H1 (cell line): ENCODE data around the gene CA5A. TPM values are rescaled to one million over a fixed set of nuclear protein-coding genes. Genes with fewer than 3 reads are reported as not detected.

Source experiments
- CTCF ChIA-PET: fragments of 300-600 bp; sonication (Branson Sonifier 250); formaldehyde crosslinking; loops from one replicate; lab custom pipeline; 2021; ENCODE audit not compliant: partially characterized antibody; lab: Charles Lee
- POLR2A ChIA-PET: fragments of 300-600 bp; sonication (Branson Sonifier 250); formaldehyde crosslinking; loops from one replicate; lab custom pipeline; 2021; ENCODE audit warnings: inconsistent platforms; ENCODE audit not compliant: partially characterized antibody; lab: Charles Lee
- DNase-seq, 2 experiments: peaks; one replicate each; pipeline versions ENCODE4 v3.0.0 to v3.0.0-alpha.2; 2010 to 2022; ENCODE audit warnings: low spot score in 2 of 2, low read depth in 1 of 2, mixed read lengths in 1 of 2
- FAIRE-seq: peaks from 2 replicates; lab custom pipeline; 2011; peaks lifted over from hg19 to GRCh38; lab: Jason Lieb, UNC
- H2AFZ ChIP-seq: 2 replicates; pipeline ENCODE4 v1.8.1; 2012; ENCODE audit warnings: low read length, inconsistent platforms
- H2AK5ac ChIP-seq: 2 replicates; pipeline ENCODE4 v1.6.1; 2013; ENCODE audit warnings: low read depth, low read length
- H2BK120ac ChIP-seq: replicated peaks from 2 replicates; pipeline ENCODE3; 2013; ENCODE audit warnings: low read depth, low read length, inconsistent platforms
- H2BK12ac ChIP-seq: 2 replicates; pipeline ENCODE4 v1.6.1; 2013; ENCODE audit warnings: low read depth, low read length
- H2BK15ac ChIP-seq: 2 replicates; pipeline ENCODE4 v1.6.1; 2013; ENCODE audit warnings: low read length
- H2BK20ac ChIP-seq: 2 replicates; pipeline ENCODE4 v1.6.1; 2013; ENCODE audit warnings: low read length
- H2BK5ac ChIP-seq: 2 replicates; pipeline ENCODE4 v1.6.1; 2013; ENCODE audit warnings: low read depth, low read length
- H3K14ac ChIP-seq: 2 replicates; pipeline ENCODE4 v1.6.1; 2013; ENCODE audit warnings: inconsistent platforms; ENCODE audit not compliant: insufficient read length
- H3K18ac ChIP-seq: 2 replicates; pipeline ENCODE4 v1.6.1; 2013; ENCODE audit warnings: low read length; ENCODE audit errors: extremely low read depth
- H3K23ac ChIP-seq: 2 replicates; pipeline ENCODE4 v1.6.1; 2013; ENCODE audit warnings: inconsistent platforms; ENCODE audit not compliant: insufficient read length
- H3K23me2 ChIP-seq: 2 replicates; pipeline ENCODE4 v1.6.1; 2013; ENCODE audit warnings: low read depth, low read length
- H3K27ac ChIP-seq: 2 replicates; pipeline ENCODE4 v1.6.1; 2011; ENCODE audit warnings: low read depth, low read length, inconsistent platforms
- H3K27me3 ChIP-seq, 4 experiments: replicated peaks in 1 of 4; 1 replicate in 1 of 4; 2 replicates in 3 of 4; pipeline versions ENCODE4 v1.6.1 to v1.8.1; 2011 to 2013; ENCODE audit warnings: low read length in 3 of 4, mild to moderate bottlenecking in 3 of 4, inconsistent platforms in 2 of 4, mixed read lengths in 2 of 4, moderate library complexity in 1 of 4; ENCODE audit not compliant: control insufficient read depth in 3 of 4, insufficient read depth in 3 of 4; ENCODE audit errors: extremely low read depth in 1 of 4
- H3K36me3 ChIP-seq, 4 experiments: 2 replicates each; pipeline versions ENCODE4 v1.6.1 to v1.8.1; 2011 to 2013; ENCODE audit warnings: mild to moderate bottlenecking in 4 of 4, low read length in 3 of 4, moderate library complexity in 2 of 4, control low read depth in 1 of 4, inconsistent platforms in 1 of 4; ENCODE audit not compliant: insufficient read depth in 4 of 4, control insufficient read depth in 2 of 4
- H3K4ac ChIP-seq: replicated peaks from 2 replicates; pipeline ENCODE3; 2013; ENCODE audit warnings: low read length, low read depth, mixed read lengths, inconsistent platforms; ENCODE audit not compliant: insufficient read length
- H3K4me1 ChIP-seq, 4 experiments: replicated peaks in 1 of 4; 1 replicate in 1 of 4; 2 replicates in 3 of 4; pipeline versions ENCODE4 v1.6.1 to v1.8.1; 2011 to 2013; ENCODE audit warnings: low read length in 3 of 4, inconsistent platforms in 2 of 4, mixed read lengths in 1 of 4; ENCODE audit not compliant: insufficient read depth in 4 of 4, control insufficient read depth in 3 of 4
- H3K4me2 ChIP-seq, 2 experiments: 2 replicates each; pipeline versions ENCODE4 v1.6.1 to v1.8.1; 2011 to 2013; ENCODE audit warnings: low read depth in 2 of 2, low read length in 2 of 2, control low read depth in 1 of 2, inconsistent platforms in 1 of 2, mild to moderate bottlenecking in 1 of 2; ENCODE audit not compliant: insufficient read depth in 1 of 2
- H3K4me3 ChIP-seq, 4 experiments: fragments of 200-600, 300-600 bp in 1 of 4; sonication (generic), shearing (Covaris generic), sonication (Bioruptor Twin) in 1 of 4; 2 replicates each; pipeline versions ENCODE4 v1.5.1 to v1.8.1; 2011 to 2016; ENCODE audit warnings: low read length in 4 of 4, low read depth in 3 of 4, control low read depth in 2 of 4, inconsistent platforms in 2 of 4, mild to moderate bottlenecking in 2 of 4, mixed read lengths in 1 of 4, moderate library complexity in 1 of 4; ENCODE audit not compliant: insufficient read depth in 2 of 4; ENCODE audit errors: extremely low read depth in 1 of 4
- H3K56ac ChIP-seq: replicated peaks from 2 replicates; pipeline ENCODE3; 2013; ENCODE audit warnings: low read depth, mild to moderate bottlenecking, mixed read lengths, low read length, inconsistent platforms; ENCODE audit not compliant: insufficient read length
- H3K79me1 ChIP-seq: 2 replicates; pipeline ENCODE4 v1.6.1; 2013; ENCODE audit warnings: low read depth, low read length, control low read depth
- H3K79me2 ChIP-seq, 2 experiments: 2 replicates each; pipeline versions ENCODE4 v1.6.1 to v1.8.1; 2012 to 2013; ENCODE audit warnings: low read length in 2 of 2, mild to moderate bottlenecking in 2 of 2, inconsistent platforms in 1 of 2; ENCODE audit not compliant: insufficient read depth in 2 of 2, control insufficient read depth in 1 of 2
- H3K9ac ChIP-seq, 4 experiments: replicated peaks in 1 of 4; 1 replicate in 1 of 4; 2 replicates in 3 of 4; pipeline versions ENCODE4 v1.6.1 to v1.8.1; 2011 to 2013; ENCODE audit warnings: low read depth in 3 of 4, low read length in 3 of 4, control low read depth in 2 of 4, mild to moderate bottlenecking in 2 of 4, moderate library complexity in 2 of 4, inconsistent platforms in 1 of 4; ENCODE audit errors: extremely low read depth in 1 of 4
- H3K9me3 ChIP-seq, 2 experiments: 2 replicates each; pipeline versions ENCODE4 v1.6.1 to v1.8.1; 2012 to 2013; ENCODE audit warnings: mild to moderate bottlenecking in 2 of 2, moderate library complexity in 2 of 2, control low read depth in 1 of 2, inconsistent platforms in 1 of 2, low read depth in 1 of 2, low read length in 1 of 2, mixed read lengths in 1 of 2; ENCODE audit not compliant: insufficient read depth in 2 of 2
- H4K20me1 ChIP-seq, 2 experiments: replicated peaks in 1 of 2; 2 replicates each; pipeline versions ENCODE3 to v1.8.1; 2011 to 2013; ENCODE audit warnings: inconsistent platforms in 2 of 2, low read length in 2 of 2, mild to moderate bottlenecking in 1 of 2; ENCODE audit not compliant: insufficient read depth in 2 of 2, control insufficient read depth in 1 of 2
- H4K5ac ChIP-seq: 2 replicates; pipeline ENCODE4 v1.6.1; 2013; ENCODE audit warnings: low read length, low read depth, mixed read lengths, inconsistent platforms; ENCODE audit not compliant: insufficient read length
- H4K8ac ChIP-seq: 2 replicates; pipeline ENCODE4 v1.8.0; 2013; ENCODE audit warnings: mild to moderate bottlenecking, moderate library complexity, low read length, inconsistent platforms; ENCODE audit not compliant: insufficient read depth; ENCODE audit errors: extremely low read depth
- H4K91ac ChIP-seq: replicated peaks from 2 replicates; pipeline ENCODE3; 2013; ENCODE audit warnings: low read length, mixed read lengths, inconsistent platforms; ENCODE audit not compliant: insufficient read length
- BCL11A ChIP-seq, 2 experiments: IDR thresholded peaks; one replicate each; pipeline ENCODE4 v1.6.1; 2011; ENCODE audit warnings: low read depth in 2 of 2, low read length in 2 of 2, mild to moderate bottlenecking in 2 of 2
- EZH2 ChIP-seq: fragments of 200-600 bp; sonication (generic); IDR thresholded peaks from 2 replicates; pipeline ENCODE4 v1.7.1; 2012; ENCODE audit warnings: low read depth, mild to moderate bottlenecking, moderate library complexity, low read length, inconsistent platforms; ENCODE audit not compliant: severe bottlenecking
- FOSL1 ChIP-seq: IDR thresholded peaks from 2 replicates; pipeline ENCODE4 v1.6.1; 2011; ENCODE audit warnings: mild to moderate bottlenecking, low read depth, low read length, moderate library complexity; ENCODE audit not compliant: insufficient read depth
- KDM5A ChIP-seq: fragments of 200-600 bp; IDR thresholded peaks from 2 replicates; pipeline ENCODE4 v1.7.1; 2012; ENCODE audit warnings: mild to moderate bottlenecking, low read length, inconsistent platforms, mixed read lengths
- NRF1 ChIP-seq: IDR thresholded peaks from 2 replicates; pipeline ENCODE4 v1.6.1; 2011; ENCODE audit warnings: mild to moderate bottlenecking, low read depth, low read length, improper control_type of control experiment
- PHF8 ChIP-seq: fragments of 200-600 bp; sonication (generic); conservative IDR thresholded peaks from 2 replicates; pipeline ENCODE4 v1.7.1; 2012; ENCODE audit warnings: low read depth, mild to moderate bottlenecking, inconsistent platforms, low read length, moderate library complexity
- RFX5 ChIP-seq: IDR thresholded peaks from 2 replicates; pipeline ENCODE4 v1.6.1; 2011; ENCODE audit warnings: low read depth, low read length, improper control_type of control experiment, borderline replicate concordance
- SAP30 ChIP-seq: fragments of 300-600 bp; sonication (generic); IDR thresholded peaks from 2 replicates; pipeline ENCODE4 v1.7.1; 2012; ENCODE audit warnings: low read length, moderate library complexity, mild to moderate bottlenecking, inconsistent platforms; ENCODE audit not compliant: insufficient read depth, insufficient replicate concordance
- SUZ12 ChIP-seq: fragments of 200-600 bp; sonication (generic); IDR thresholded peaks from 2 replicates; pipeline ENCODE4 v1.6.1; 2012; ENCODE audit warnings: mild to moderate bottlenecking, inconsistent platforms, low read length, moderate library complexity, mixed read lengths
- TAF7 ChIP-seq: optimal IDR thresholded peaks from 2 replicates; pipeline ENCODE3; 2011; ENCODE audit warnings: low read depth, mild to moderate bottlenecking, inconsistent platforms, low read length, moderate library complexity, borderline replicate concordance
- TBP ChIP-seq: IDR thresholded peaks from 2 replicates; pipeline ENCODE4 v1.6.1; 2011; ENCODE audit warnings: low read depth, low read length, improper control_type of control experiment
- WGBS, 2 experiments: shearing (Covaris generic) in 1 of 2; methylation state at CpG; one replicate each; pipeline versions ENCODE4 v1.1.6 to v1.1.7; 2013 to 2015; ENCODE audit warnings: low lambda C conversion rate in 2 of 2, mixed read lengths in 2 of 2, inconsistent platforms in 1 of 2, low coverage in 1 of 2, missing lambda C conversion rate in 1 of 2; ENCODE audit not compliant: insufficient replicate concordance in 2 of 2, insufficient coverage in 1 of 2, insufficient read length in 1 of 2; ENCODE audit errors: extremely low coverage in 1 of 2, missing lambda C conversion rate in 1 of 2; 5-methylcytosine and 5-hydroxymethylcytosine counted together
- polyA plus RNA-seq, 7 experiments: library from polyadenylated mRNA; depleted of rRNA in 3 of 7; stranded (reverse) in 5 of 7; unstranded in 2 of 7; fragments of >200 nt in 5 of 7; fragments of 200-250 nt in 2 of 7; gene quantifications; 1 replicate in 5 of 7; 2 replicates in 1 of 7; 4 replicates in 1 of 7; pipeline versions ENCODE4 v1.2.1 to v1.2.3, GENCODE V29; 2011 to 2013; ENCODE audit warnings: missing spikeins in 2 of 7, mixed read lengths in 2 of 7
- total RNA-seq: library from RNA; stranded (reverse); fragmentation: NEBNext Ultra II Directional; extraction: Animal tissue kit (Norgen Biotek cat#: 25700); gene quantifications from 2 replicates; pipeline ENCODE4 v1.2.1, GENCODE V29; 2021
- TF ChIP-seq, protein P1 (sequence below): IDR thresholded peaks from 2 replicates; pipeline ENCODE4 v1.6.1; 2012; ENCODE audit warnings: inconsistent platforms

CA5A gene
- total and polyA plus RNA-seq, 2 of the 8 experiments (the other 6 are each of a cell fraction or from before 2014, with no cell fraction given): not detected

DNA sequence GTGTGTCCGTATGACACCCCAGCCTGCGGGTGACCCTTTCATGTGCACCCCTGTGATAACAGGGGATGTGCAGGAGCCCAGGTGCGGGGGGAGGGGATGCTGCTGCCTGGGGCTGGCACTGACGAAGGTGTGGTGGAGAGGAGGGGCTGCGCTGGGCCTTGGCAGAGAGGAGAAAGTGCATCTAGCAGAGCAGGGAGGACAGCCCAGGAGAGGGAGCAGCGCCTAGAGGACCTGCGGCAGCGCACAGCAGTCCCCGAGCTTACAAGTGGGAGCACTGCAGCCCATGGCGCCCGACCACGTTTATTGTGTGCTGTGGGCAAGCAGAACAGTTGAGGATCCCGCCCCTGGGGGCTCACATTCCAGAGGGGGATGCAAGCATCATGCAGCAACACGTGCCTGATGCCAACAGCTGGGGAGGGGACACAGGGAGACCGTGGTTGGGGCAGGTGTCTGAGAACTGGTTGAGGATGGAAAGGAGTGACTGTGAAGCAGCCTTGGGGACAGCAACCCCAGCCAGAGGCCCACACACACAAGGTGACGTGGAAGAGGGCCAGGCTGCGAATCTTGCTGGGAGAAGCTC is 56.1 kb downstream of the CA5A start:
- Histone ChIP-seq H2BK12ac (peak overlapping the region; percentile 68; the same call in 1 of the 2 replicates), H2BK5ac (no peak overlapping the region), H3K4me2 (no peak overlapping the region), H3K23me2 (peaks cover under 1% of the 10 kb centered on the region; the same call in 1 of the 2 replicates), H4K20me1 (no peaks in the 10 kb centered on the region), H3K9me3 (peaks cover 0 to 6% of the 10 kb centered on the region in 2 experiments; a peak in 2 of 4 replicates), H4K8ac (no peak overlapping the region; the same call in 1 of the 2 replicates), H3K4me3 (no peak overlapping the region), H3K4ac (peak overlapping the region; percentile 69), H3K4me1 (peaks cover under 1 to 18% (median 9%) of the 10 kb centered on the region in 4 experiments; a peak in 6 of 7 replicates), H3K14ac (no peak overlapping the region), H3K27ac (no peak overlapping the region), H3K18ac (peak overlapping the region; percentile 48), H3K79me1 (no peaks in the 10 kb centered on the region), H3K27me3 (no peaks in the 10 kb centered on the region; a peak in 1 of 7 replicates), H2AK5ac (peak overlapping the region; percentile 13; the same call in 1 of the 2 replicates), H3K56ac (no peak overlapping the region), H2AFZ (no peak overlapping the region), H3K9ac (no peak overlapping the region), H3K23ac (no peak overlapping the region), H4K5ac (no peak overlapping the region), H2BK15ac (peak overlapping the region; percentile 81), H3K36me3 (no peaks in the 10 kb centered on the region), H4K91ac (no peak overlapping the region), H2BK20ac (0 out of 2 replicates have a peak overlapping the region, but pooled peaks have one; percentile 72), H2BK120ac (no peak overlapping the region), H3K79me2 (no peaks in the 10 kb centered on the region)
- CTCF ChIA-PET: interaction anchor here (1.0 to 1.7 kb wide), 3 partner anchors 9 to 30 kb away, joined by 3 to 6 read pairs (median 5); no protein-coding TSS in a partner anchor
- FAIRE-seq: no peak
- DNase-seq: no peak
- 79% methylated on average over 17 of the region's 17 CpGs; no CpG with 5 or more reads in 1 of the 2 experiments for WGBS, 2 experiments
- POLR2A ChIA-PET: interaction anchor here (2.1 kb wide), 1 partner anchor 11 kb away, joined by 6 read pairs; the partner anchor contains the start of gene SLC7A5
- TF ChIP-seq, protein P1, sequence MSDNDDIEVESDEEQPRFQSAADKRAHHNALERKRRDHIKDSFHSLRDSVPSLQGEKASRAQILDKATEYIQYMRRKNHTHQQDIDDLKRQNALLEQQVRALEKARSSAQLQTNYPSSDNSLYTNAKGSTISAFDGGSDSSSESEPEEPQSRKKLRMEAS: no peak
- TF ChIP-seq TBP (no peak), KDM5A (no peak), SUZ12 (no peak), RFX5 (no peak), SAP30 (no peak), FOSL1 (no peak), PHF8 (no peak), EZH2 (no peak), TAF7 (no peak), NRF1 (no peak), BCL11A (IDR thresholded peaks at IDR 0.05; ENCODE audit: low read depth in 2 of 2, low read length in 2 of 2) (no peak)
